Neural progenitor cell (in vitro differentiated cells): ENCODE results near the gene HPGD. TPM values are rescaled to one million over a fixed set of nuclear protein-coding genes. Genes with fewer than 3 reads are reported as not detected.

Experiments used
- DNase-seq: peaks from one replicate; pipeline ENCODE4 v3.0.0-alpha.2; 2016; ENCODE audit warnings: low spot score
- H2AFZ ChIP-seq: fragments of 200-600 bp; sonication (generic); replicated peaks from 2 replicates; pipeline ENCODE4 v1.6.1; 2016; ENCODE audit warnings: antibody characterized with exemption
- H3F3A ChIP-seq: fragments of 200-600 bp; sonication (generic); 2 replicates; pipeline ENCODE4 v1.6.1; 2016; ENCODE audit warnings: antibody characterized with exemption, low read depth
- H3K27ac ChIP-seq: fragments of 200-600 bp; sonication (generic); 2 replicates; pipeline ENCODE4 v1.5.1; 2016; ENCODE audit warnings: mild to moderate bottlenecking
- H3K27me3 ChIP-seq: fragments of 200-600 bp; sonication (generic); 2 replicates; pipeline ENCODE4 v1.6.1; 2016; ENCODE audit warnings: mild to moderate bottlenecking, moderate library complexity
- H3K36me3 ChIP-seq: fragments of 200-600 bp; sonication (generic); 2 replicates; pipeline ENCODE4 v1.5.1; 2016
- H3K4me1 ChIP-seq: fragments of 200-600 bp; sonication (generic); 2 replicates; pipeline ENCODE4 v1.6.1; 2016; ENCODE audit warnings: mixed run types
- H3K4me2 ChIP-seq: fragments of 200-600 bp; sonication (generic); 2 replicates; pipeline ENCODE4 v1.6.1; 2016
- H3K4me3 ChIP-seq: fragments of 200-600 bp; sonication (generic); 2 replicates; pipeline ENCODE4 v1.5.1; 2016
- H3K79me2 ChIP-seq: fragments of 200-600 bp; sonication (generic); 2 replicates; pipeline ENCODE4 v1.6.1; 2016; ENCODE audit warnings: low read depth
- H3K9ac ChIP-seq: fragments of 200-600 bp; sonication (generic); 2 replicates; pipeline ENCODE4 v1.6.1; 2016
- H3K9me3 ChIP-seq: fragments of 200-600 bp; sonication (generic); 2 replicates; pipeline ENCODE4 v1.5.1; 2016; ENCODE audit warnings: low read depth
- H4K20me1 ChIP-seq: fragments of 200-600 bp; sonication (generic); 2 replicates; pipeline ENCODE4 v1.6.1; 2016; ENCODE audit warnings: low read depth
- H3K27ac Mint-ChIP-seq: 3 replicates; pipeline ENCODE4 v1.8.0; 2021; ENCODE audit warnings: mixed read lengths
- H3K27me3 Mint-ChIP-seq: 2 replicates; pipeline ENCODE4 v1.8.0; 2022; ENCODE audit warnings: low read depth, mild to moderate bottlenecking, inconsistent platforms, moderate library complexity, mixed read lengths; ENCODE audit not compliant: insufficient read depth
- H3K36me3 Mint-ChIP-seq: 3 replicates; pipeline ENCODE4 v1.8.0; 2021; ENCODE audit warnings: mixed read lengths
- H3K4me1 Mint-ChIP-seq: 3 replicates; pipeline ENCODE4 v1.8.0; 2021; ENCODE audit warnings: mixed read lengths
- H3K4me3 Mint-ChIP-seq: 3 replicates; pipeline ENCODE4 v1.8.0; 2021; ENCODE audit warnings: mild to moderate bottlenecking, moderate library complexity, mixed read lengths
- H3K9me3 Mint-ChIP-seq: 3 replicates; pipeline ENCODE4 v1.8.0; 2020; ENCODE audit warnings: mixed read lengths
- EZH2 ChIP-seq: fragments of 200-600 bp; sonication (generic); IDR thresholded peaks from 2 replicates; pipeline ENCODE4 v1.6.1; 2017; ENCODE audit warnings: antibody characterized with exemption, mild to moderate bottlenecking, moderate library complexity
- EZH2phosphoT487 ChIP-seq: fragments of 200-600 bp; sonication (generic); IDR thresholded peaks from 2 replicates; pipeline ENCODE4 v1.6.1; 2017; ENCODE audit warnings: antibody characterized with exemption
- total RNA-seq: library from RNA; depleted of rRNA; stranded (reverse); fragments of >200 nt; gene quantifications from 2 replicates; pipeline ENCODE4 v1.2.3, GENCODE V29; 2015; ENCODE audit warnings: low replicate concordance
- TF ChIP-seq, protein P1 (sequence below): fragments of 200-600 bp; sonication (generic); IDR thresholded peaks from 2 replicates; pipeline ENCODE4 v1.5.1; 2017; ENCODE audit warnings: antibody characterized with exemption, mild to moderate bottlenecking

HPGD gene
- total RNA-seq, 1 donor from 2014 or later = not detected

DNA sequence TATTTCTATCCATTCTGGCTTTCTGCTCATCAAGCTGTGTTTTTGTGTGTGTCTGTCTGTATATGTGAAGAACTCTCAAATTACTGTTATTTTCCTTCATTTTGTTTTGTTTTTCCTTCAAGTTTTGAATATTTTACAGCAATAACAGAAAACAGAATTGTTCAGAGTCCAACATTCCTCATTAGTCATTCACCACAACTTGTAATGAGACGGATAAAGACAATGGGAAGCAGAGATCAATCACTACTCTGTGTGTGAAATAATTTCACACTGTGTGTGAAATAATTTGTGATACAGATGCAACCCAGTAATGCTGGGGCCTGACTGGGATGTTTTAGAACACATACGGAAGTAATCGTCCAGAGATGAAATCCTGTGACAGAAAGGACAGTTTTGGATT, 55.2 kb downstream of the HPGD start:
- no peaks in the 10 kb centered on the region for H3K36me3 Mint-ChIP-seq
- TF ChIP-seq, protein P1, sequence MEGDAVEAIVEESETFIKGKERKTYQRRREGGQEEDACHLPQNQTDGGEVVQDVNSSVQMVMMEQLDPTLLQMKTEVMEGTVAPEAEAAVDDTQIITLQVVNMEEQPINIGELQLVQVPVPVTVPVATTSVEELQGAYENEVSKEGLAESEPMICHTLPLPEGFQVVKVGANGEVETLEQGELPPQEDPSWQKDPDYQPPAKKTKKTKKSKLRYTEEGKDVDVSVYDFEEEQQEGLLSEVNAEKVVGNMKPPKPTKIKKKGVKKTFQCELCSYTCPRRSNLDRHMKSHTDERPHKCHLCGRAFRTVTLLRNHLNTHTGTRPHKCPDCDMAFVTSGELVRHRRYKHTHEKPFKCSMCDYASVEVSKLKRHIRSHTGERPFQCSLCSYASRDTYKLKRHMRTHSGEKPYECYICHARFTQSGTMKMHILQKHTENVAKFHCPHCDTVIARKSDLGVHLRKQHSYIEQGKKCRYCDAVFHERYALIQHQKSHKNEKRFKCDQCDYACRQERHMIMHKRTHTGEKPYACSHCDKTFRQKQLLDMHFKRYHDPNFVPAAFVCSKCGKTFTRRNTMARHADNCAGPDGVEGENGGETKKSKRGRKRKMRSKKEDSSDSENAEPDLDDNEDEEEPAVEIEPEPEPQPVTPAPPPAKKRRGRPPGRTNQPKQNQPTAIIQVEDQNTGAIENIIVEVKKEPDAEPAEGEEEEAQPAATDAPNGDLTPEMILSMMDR = no peak
- no peak for TF ChIP-seq EZH2phosphoT487
- Histone ChIP-seq H3K27ac (no peak overlapping the region), H3K4me1 (no peaks in the 10 kb centered on the region), H3K9me3 (no peaks in the 10 kb centered on the region), H3K9ac (no peak overlapping the region), H3K79me2 (no peaks in the 10 kb centered on the region), H2AFZ (no peak overlapping the region), H3K27me3 (no peaks in the 10 kb centered on the region), H3K4me3 (no peak overlapping the region), H3K36me3 (no peaks in the 10 kb centered on the region), H4K20me1 (no peaks in the 10 kb centered on the region), H3F3A (no peaks in the 10 kb centered on the region), H3K4me2 (no peak overlapping the region)
- peaks cover 2% of the 10 kb centered on the region for H3K27me3 Mint-ChIP-seq
- no peaks in the 10 kb centered on the region for H3K9me3 Mint-ChIP-seq
- H3K27ac Mint-ChIP-seq = no peak overlapping the region
- no peak for DNase-seq
- H3K4me1 Mint-ChIP-seq = no peaks in the 10 kb centered on the region
- H3K4me3 Mint-ChIP-seq = no peak overlapping the region

DNA sequence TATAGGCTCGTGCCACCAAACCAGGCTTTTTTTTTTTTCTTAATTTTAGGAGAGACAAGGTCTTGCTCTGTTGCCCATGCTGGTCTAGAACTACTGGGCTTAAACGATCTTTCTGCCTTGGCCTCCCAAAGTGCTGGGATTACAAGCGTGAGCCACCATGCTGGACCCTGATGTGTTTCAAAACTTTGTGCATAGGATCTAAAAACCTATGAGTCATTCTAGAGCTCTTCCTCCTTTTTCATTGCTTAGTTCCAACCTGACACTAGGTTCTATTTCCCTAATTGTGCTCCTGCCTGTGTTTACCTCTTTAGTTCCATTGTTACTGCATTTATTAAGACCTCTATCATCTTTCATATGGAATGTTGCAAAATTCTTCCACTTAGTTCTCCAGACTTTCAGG, 57.3 kb downstream of the HPGD start:
- Mint-ChIP-seq H3K4me1 (no peaks in the 10 kb centered on the region), H3K27me3 (peaks cover 2% of the 10 kb centered on the region), H3K27ac (no peak overlapping the region), H3K9me3 (no peaks in the 10 kb centered on the region), H3K4me3 (no peak overlapping the region), H3K36me3 (no peaks in the 10 kb centered on the region)
- H3K27ac ChIP-seq = no peak overlapping the region
- H3K9me3 ChIP-seq = no peaks in the 10 kb centered on the region
- no peak overlapping the region for H2AFZ ChIP-seq
- no peak overlapping the region for H3K4me3 ChIP-seq
- H3K79me2 ChIP-seq = no peaks in the 10 kb centered on the region
- no peaks in the 10 kb centered on the region for H3K36me3 ChIP-seq
- H4K20me1 ChIP-seq = no peaks in the 10 kb centered on the region
- no peaks in the 10 kb centered on the region for H3F3A ChIP-seq
- no peak overlapping the region for H3K4me2 ChIP-seq
- no peak overlapping the region for H3K9ac ChIP-seq
- H3K27me3 ChIP-seq = no peaks in the 10 kb centered on the region
- H3K4me1 ChIP-seq = no peaks in the 10 kb centered on the region
- TF ChIP-seq EZH2 (no peak), EZH2phosphoT487 (no peak)
- TF ChIP-seq, protein P1 = no peak
- DNase-seq = no peak

DNA sequence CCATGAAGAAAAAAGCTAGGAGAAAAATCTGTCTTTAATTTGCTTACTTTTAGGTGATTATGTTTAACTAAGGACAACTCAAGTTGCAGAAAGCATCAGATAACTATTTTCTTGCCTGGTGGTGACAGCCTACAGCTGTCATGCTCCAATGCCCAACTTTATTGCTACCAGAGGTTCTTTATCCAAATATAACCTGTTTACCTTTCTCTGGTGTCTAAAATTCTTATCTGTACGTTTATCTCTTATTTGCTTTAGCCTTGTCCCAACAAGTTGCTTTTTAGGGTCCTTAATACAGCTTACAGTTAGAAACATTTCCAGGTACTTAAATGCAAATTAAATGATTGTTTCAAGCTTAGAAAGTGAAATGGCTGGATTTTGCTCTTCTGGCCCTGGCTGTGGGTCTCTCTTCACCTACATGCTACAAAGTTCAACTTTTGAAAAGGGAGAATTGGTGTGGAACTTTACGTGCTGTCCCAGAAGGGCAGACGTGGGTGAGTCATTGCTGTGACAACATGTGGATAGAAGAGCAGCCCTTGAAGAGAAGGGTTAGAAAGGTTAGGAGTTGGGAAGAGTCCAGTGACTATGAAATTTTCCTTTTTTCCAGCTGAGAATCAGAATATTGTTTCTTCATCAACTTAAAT, 60.7 kb downstream of the HPGD start:
- no peak overlapping the region for H3K4me3 Mint-ChIP-seq
- Histone ChIP-seq H3K27ac (no peak overlapping the region), H3K36me3 (no peaks in the 10 kb centered on the region), H3K9me3 (no peaks in the 10 kb centered on the region), H2AFZ (no peak overlapping the region), H3K4me1 (no peaks in the 10 kb centered on the region), H3K4me2 (no peak overlapping the region), H3K27me3 (no peaks in the 10 kb centered on the region), H4K20me1 (no peaks in the 10 kb centered on the region), H3K79me2 (no peaks in the 10 kb centered on the region), H3K9ac (no peak overlapping the region), H3F3A (no peaks in the 10 kb centered on the region), H3K4me3 (no peak overlapping the region)
- TF ChIP-seq EZH2phosphoT487 = no peak
- no peak for TF ChIP-seq EZH2
- TF ChIP-seq, protein P1 = no peak
- H3K4me1 Mint-ChIP-seq = no peaks in the 10 kb centered on the region
- no peaks in the 10 kb centered on the region for H3K27me3 Mint-ChIP-seq
- H3K27ac Mint-ChIP-seq = no peak overlapping the region
- H3K36me3 Mint-ChIP-seq = no peaks in the 10 kb centered on the region
- DNase-seq = no peak
- H3K9me3 Mint-ChIP-seq = no peaks in the 10 kb centered on the region
